IMR-90 (cell line): ENCODE measurements around the gene ZEB2. TPM values are rescaled to one million over a fixed set of nuclear protein-coding genes. Genes with fewer than 3 reads are reported as not detected.

Experiments used
- ATAC-seq: fragments of 200-7000 bp; cut with Tn5 transposase; 2 replicates; pipeline ENCODE4 v1.9.1; 2020; ENCODE audit warnings: low read depth, mild to moderate bottlenecking, moderate library complexity
- BruUV-seq: library from RNA; stranded (reverse); fragments of 400-500 nt; replicated peaks from 2 replicates; lab custom pipeline; 2021; lab: Mats Ljungman, UMichigan
- CTCF ChIA-PET: fragments of 300-600 bp; formaldehyde crosslinking; extraction: SDS; loops from one replicate; lab custom pipeline; 2021; ENCODE audit warnings: antibody characterized with exemption; lab: Yijun Ruan, JAX
- POLR2A ChIA-PET: fragments of 300-600 bp; sonication (Branson Sonifier 250); formaldehyde crosslinking; loops from one replicate; lab custom pipeline; 2022; ENCODE audit warnings: antibody characterized with exemption; ENCODE audit not compliant: unreplicated experiment; lab: Charles Lee
- DNase-seq: peaks from one replicate; pipeline ENCODE4 v3.0.0; 2013
- H2AFZ ChIP-seq: replicated peaks from 2 replicates; pipeline ENCODE3; 2013; ENCODE audit warnings: low read length, mild to moderate bottlenecking; ENCODE audit not compliant: poor library complexity
- H2AK5ac ChIP-seq: 2 replicates; pipeline ENCODE4 v1.6.1; 2013; ENCODE audit warnings: low read depth, low read length, inconsistent platforms
- H2AK9ac ChIP-seq: replicated peaks from 2 replicates; pipeline ENCODE3; 2013; ENCODE audit warnings: mild to moderate bottlenecking, low read depth, low read length, moderate library complexity; ENCODE audit not compliant: poor library complexity
- H2BK120ac ChIP-seq: 2 replicates; pipeline ENCODE4 v1.6.1; 2013; ENCODE audit warnings: low read depth, low read length, inconsistent platforms
- H2BK15ac ChIP-seq: 3 replicates; pipeline ENCODE4 v1.6.1; 2013; ENCODE audit warnings: low read depth, low read length, inconsistent platforms
- H2BK20ac ChIP-seq: 2 replicates; pipeline ENCODE4 v1.6.1; 2013; ENCODE audit warnings: low read depth, mild to moderate bottlenecking, inconsistent platforms, low read length, moderate library complexity
- H2BK5ac ChIP-seq: 2 replicates; pipeline ENCODE4 v1.6.1; 2013; ENCODE audit warnings: mild to moderate bottlenecking, low read depth, low read length, inconsistent platforms; ENCODE audit not compliant: poor library complexity, severe bottlenecking
- H3K14ac ChIP-seq: replicated peaks from 2 replicates; pipeline ENCODE4 v1.6.1; 2013; ENCODE audit warnings: low read depth, low read length, inconsistent platforms
- H3K18ac ChIP-seq: 2 replicates; pipeline ENCODE4 v1.6.1; 2013; ENCODE audit warnings: low read depth, low read length, control low read depth
- H3K23ac ChIP-seq: 2 replicates; pipeline ENCODE4 v1.6.1; 2013; ENCODE audit warnings: low read depth, low read length, inconsistent platforms
- H3K27ac ChIP-seq: 2 replicates; pipeline ENCODE4 v1.5.1; 2013; ENCODE audit warnings: mild to moderate bottlenecking, control low read depth, low read length; ENCODE audit not compliant: insufficient read depth
- H3K27me3 ChIP-seq: 2 replicates; pipeline ENCODE4 v1.6.1; 2013; ENCODE audit warnings: low read length; ENCODE audit not compliant: control insufficient read depth, insufficient read depth
- H3K36me3 ChIP-seq: 2 replicates; pipeline ENCODE4 v1.6.1; 2013; ENCODE audit warnings: low read length, mixed read lengths; ENCODE audit not compliant: control insufficient read depth, insufficient read depth
- H3K4ac ChIP-seq: 2 replicates; pipeline ENCODE4 v1.6.1; 2013; ENCODE audit warnings: low read depth, low read length, inconsistent platforms
- H3K4me1 ChIP-seq: 2 replicates; pipeline ENCODE4 v1.6.1; 2013; ENCODE audit warnings: low read length, mixed read lengths; ENCODE audit not compliant: control insufficient read depth, insufficient read depth
- H3K4me2 ChIP-seq: 2 replicates; pipeline ENCODE4 v1.6.1; 2013; ENCODE audit warnings: low read depth, mild to moderate bottlenecking, control low read depth, low read length, moderate library complexity
- H3K4me3 ChIP-seq: 2 replicates; pipeline ENCODE4 v1.5.1; 2013; ENCODE audit warnings: low read depth, mild to moderate bottlenecking, control low read depth, low read length, moderate library complexity; ENCODE audit not compliant: insufficient read depth
- H3K56ac ChIP-seq: 2 replicates; pipeline ENCODE4 v1.6.1; 2013; ENCODE audit warnings: low read length, inconsistent platforms; ENCODE audit not compliant: insufficient read depth; ENCODE audit errors: extremely low read depth
- H3K79me1 ChIP-seq, 2 experiments: 2 replicates each; pipeline ENCODE4 v1.6.1; 2013; ENCODE audit warnings: low read length in 2 of 2, inconsistent platforms in 1 of 2, low read depth in 1 of 2
- H3K9ac ChIP-seq: 2 replicates; pipeline ENCODE4 v1.6.1; 2013; ENCODE audit warnings: low read depth, low read length, control low read depth
- H3K9me1 ChIP-seq: 2 replicates; pipeline ENCODE4 v1.6.1; 2013; ENCODE audit warnings: low read length, inconsistent platforms; ENCODE audit not compliant: insufficient read depth
- H3K9me3 ChIP-seq: 2 replicates; pipeline ENCODE4 v1.6.1; 2013; ENCODE audit warnings: low read length; ENCODE audit not compliant: control insufficient read depth, insufficient read depth
- H4K20me1 ChIP-seq: 2 replicates; pipeline ENCODE4 v1.6.1; 2013; ENCODE audit warnings: low read length, inconsistent platforms; ENCODE audit not compliant: insufficient read depth
- H4K5ac ChIP-seq: 2 replicates; pipeline ENCODE4 v1.6.1; 2013; ENCODE audit warnings: mild to moderate bottlenecking, low read depth, low read length, control low read depth
- H4K8ac ChIP-seq, 2 experiments: 2 replicates each; pipeline ENCODE4 v1.6.1; 2013; ENCODE audit warnings: low read depth in 2 of 2, low read length in 2 of 2, control low read depth in 1 of 2, inconsistent platforms in 1 of 2
- H4K91ac ChIP-seq: 2 replicates; pipeline ENCODE4 v1.6.1; 2013; ENCODE audit warnings: low read depth, low read length, inconsistent platforms; ENCODE audit not compliant: insufficient read depth
- CEBPB ChIP-seq: IDR thresholded peaks from 2 replicates; pipeline ENCODE4 v1.6.1; 2012; ENCODE audit warnings: low read depth, low read length, improper control_type of control experiment
- CHD1 ChIP-seq: IDR thresholded peaks from 2 replicates; pipeline ENCODE4 v1.6.1; 2012; ENCODE audit warnings: low read depth, low read length, improper control_type of control experiment
- FOS ChIP-seq: fragments of 150-350 bp; IDR thresholded peaks from 2 replicates; pipeline ENCODE4 v1.6.1; 2016; ENCODE audit warnings: low read depth, low read length
- MAFK ChIP-seq: IDR thresholded peaks from 2 replicates; pipeline ENCODE4 v1.6.1; 2012; ENCODE audit warnings: low read depth, low read length, improper control_type of control experiment
- MXI1 ChIP-seq: IDR thresholded peaks from 2 replicates; pipeline ENCODE4 v1.6.1; 2012; ENCODE audit warnings: low read depth, mild to moderate bottlenecking, low read length, moderate library complexity, borderline replicate concordance
- NFE2L2 ChIP-seq: fragments of 150-350 bp; IDR thresholded peaks from 2 replicates; pipeline ENCODE4 v1.6.1; 2016; ENCODE audit warnings: low read depth, mild to moderate bottlenecking, low read length
- RCOR1 ChIP-seq: IDR thresholded peaks from 2 replicates; pipeline ENCODE4 v1.6.1; 2012; ENCODE audit warnings: mild to moderate bottlenecking, low read length, improper control_type of control experiment; ENCODE audit not compliant: insufficient replicate concordance
- SMC3 ChIP-seq: fragments of 150-350 bp; IDR thresholded peaks from 2 replicates; pipeline ENCODE4 v1.6.1; 2016; ENCODE audit warnings: low read depth, mild to moderate bottlenecking, antibody characterized with exemption, low read length, moderate library complexity
- USF2 ChIP-seq: fragments of 150-350 bp; IDR thresholded peaks from 2 replicates; pipeline ENCODE4 v1.6.1; 2017; ENCODE audit warnings: mild to moderate bottlenecking, antibody characterized with exemption, low read length, low read depth
- WGBS, 2 experiments: methylation state at CpG; one replicate each; pipeline versions ENCODE4 v1.1.5 to v1.1.7; 2013; ENCODE audit warnings: missing lambda C conversion rate in 2 of 2; ENCODE audit not compliant: insufficient read length in 1 of 2; ENCODE audit errors: extremely low coverage in 2 of 2; 5-methylcytosine and 5-hydroxymethylcytosine counted together
- dilution Hi-C: fragments of 300-500 bp; cut with HindIII; formaldehyde crosslinking; loops from one replicate; pipeline ENCODE4 v1.14.3; 2018; ENCODE audit warnings: low sequenced_read_pairs; ENCODE audit not compliant: unreplicated experiment
- in situ Hi-C: fragments of 300-500 bp; cut with MboI; formaldehyde crosslinking; loops from 3 replicates; pipeline ENCODE4 v1.14.3; 2019; ENCODE audit warnings: low sequenced_read_pairs, inconsistent platforms, mixed read lengths
- intact Hi-C: fragments of 100-400 bp; cut with micrococcal nuclease; formaldehyde crosslinking; loops from 2 replicates; pipeline ENCODE4 v1.10.0; 2022
- polyA plus RNA-seq, 3 experiments: library from polyadenylated mRNA; depleted of rRNA; stranded (reverse); fragments of >200 nt; gene quantifications; 2 replicates each; pipeline ENCODE4 v1.2.3, GENCODE V29; 2012; ENCODE audit warnings: low replicate concordance in 1 of 3
- total RNA-seq: library from RNA; depleted of rRNA; stranded (reverse); fragments of >200 nt; gene quantifications from 2 replicates; pipeline ENCODE4 v1.2.3, GENCODE V29; 2012
- TF ChIP-seq, protein P1 (sequence below): conservative IDR thresholded peaks from 2 replicates; pipeline ENCODE4 v1.5.1; 2012; ENCODE audit warnings: mild to moderate bottlenecking, low read depth, low read length, improper control_type of control experiment

Gene ZEB2
- total and polyA plus RNA-seq, 2 of the 4 experiments (the other 2 are of a cell fraction): 22.4 to 50.9 TPM

DNA sequence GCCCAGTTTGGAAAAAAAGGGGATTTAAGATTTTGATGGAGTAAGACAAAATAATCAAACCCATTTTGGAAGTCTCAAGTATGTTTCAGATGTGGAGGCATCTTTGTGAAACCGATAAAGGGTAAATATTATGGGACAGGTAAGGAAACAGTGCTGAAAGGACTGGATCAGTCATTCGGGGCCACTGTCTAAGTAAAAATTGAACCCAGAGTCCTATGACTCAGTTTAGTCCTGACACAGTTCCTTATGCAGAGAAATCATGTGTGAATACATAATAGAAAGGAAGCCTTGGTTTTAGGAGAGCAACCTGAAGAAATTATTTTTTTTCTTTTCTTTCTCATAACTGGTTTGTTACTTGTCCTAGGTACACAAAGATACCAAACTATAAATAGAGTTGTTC is 15.4 kb upstream of the ZEB2 start:
- Histone ChIP-seq H3K9me1 (no peaks in the 10 kb centered on the region), H3K4ac (no peak overlapping the region), H3K27me3 (no peaks in the 10 kb centered on the region), H3K79me1 (no peaks in the 10 kb centered on the region), H2BK5ac (no peak overlapping the region), H3K27ac (no peak overlapping the region), H2AK5ac (no peak overlapping the region), H2BK120ac (no peak overlapping the region), H4K91ac (no peak overlapping the region), H2BK15ac (no peak overlapping the region), H2BK20ac (no peak overlapping the region), H4K5ac (no peak overlapping the region), H3K4me1 (0 out of 2 replicates have a peak, but pooled peaks cover 1% of the 10 kb centered on the region), H3K36me3 (no peaks in the 10 kb centered on the region), H4K20me1 (no peaks in the 10 kb centered on the region), H3K9me3 (no peaks in the 10 kb centered on the region), H3K14ac (no peak overlapping the region), H3K4me3 (no peak overlapping the region), H3K18ac (no peak overlapping the region), H4K8ac (no peak overlapping the region), H3K4me2 (no peak overlapping the region), H2AFZ (no peak overlapping the region), H2AK9ac (no peak overlapping the region), H3K9ac (no peak overlapping the region), H3K56ac (no peak overlapping the region), H3K23ac (no peak overlapping the region)
- CTCF ChIA-PET: no interaction called here
- POLR2A ChIA-PET: no interaction called here
- dilution Hi-C loops: no loop called here
- no TSS peak for BruUV-seq
- TF ChIP-seq NFE2L2 (no peak), SMC3 (no peak), MXI1 (no peak), USF2 (no peak), FOS (no peak), CEBPB (no peak), RCOR1 (no peak), CHD1 (no peak), MAFK (no peak)
- TF ChIP-seq, protein P1, sequence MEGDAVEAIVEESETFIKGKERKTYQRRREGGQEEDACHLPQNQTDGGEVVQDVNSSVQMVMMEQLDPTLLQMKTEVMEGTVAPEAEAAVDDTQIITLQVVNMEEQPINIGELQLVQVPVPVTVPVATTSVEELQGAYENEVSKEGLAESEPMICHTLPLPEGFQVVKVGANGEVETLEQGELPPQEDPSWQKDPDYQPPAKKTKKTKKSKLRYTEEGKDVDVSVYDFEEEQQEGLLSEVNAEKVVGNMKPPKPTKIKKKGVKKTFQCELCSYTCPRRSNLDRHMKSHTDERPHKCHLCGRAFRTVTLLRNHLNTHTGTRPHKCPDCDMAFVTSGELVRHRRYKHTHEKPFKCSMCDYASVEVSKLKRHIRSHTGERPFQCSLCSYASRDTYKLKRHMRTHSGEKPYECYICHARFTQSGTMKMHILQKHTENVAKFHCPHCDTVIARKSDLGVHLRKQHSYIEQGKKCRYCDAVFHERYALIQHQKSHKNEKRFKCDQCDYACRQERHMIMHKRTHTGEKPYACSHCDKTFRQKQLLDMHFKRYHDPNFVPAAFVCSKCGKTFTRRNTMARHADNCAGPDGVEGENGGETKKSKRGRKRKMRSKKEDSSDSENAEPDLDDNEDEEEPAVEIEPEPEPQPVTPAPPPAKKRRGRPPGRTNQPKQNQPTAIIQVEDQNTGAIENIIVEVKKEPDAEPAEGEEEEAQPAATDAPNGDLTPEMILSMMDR: no peak
- no CpG with 5 or more reads among the region's 2 CpGs for WGBS, 2 experiments
- DNase-seq (no peak), ATAC-seq (no peak)
- intact Hi-C loops: no loop called here
- in situ Hi-C loops: no loop called here
